ENCODE results near the gene EZR.
"Not testable (repeated sequence)": the region's sequence is repeated elsewhere in the genome, so short reads cannot be mapped to it uniquely, and the experiment has no call there.

EZR gene

DNA sequence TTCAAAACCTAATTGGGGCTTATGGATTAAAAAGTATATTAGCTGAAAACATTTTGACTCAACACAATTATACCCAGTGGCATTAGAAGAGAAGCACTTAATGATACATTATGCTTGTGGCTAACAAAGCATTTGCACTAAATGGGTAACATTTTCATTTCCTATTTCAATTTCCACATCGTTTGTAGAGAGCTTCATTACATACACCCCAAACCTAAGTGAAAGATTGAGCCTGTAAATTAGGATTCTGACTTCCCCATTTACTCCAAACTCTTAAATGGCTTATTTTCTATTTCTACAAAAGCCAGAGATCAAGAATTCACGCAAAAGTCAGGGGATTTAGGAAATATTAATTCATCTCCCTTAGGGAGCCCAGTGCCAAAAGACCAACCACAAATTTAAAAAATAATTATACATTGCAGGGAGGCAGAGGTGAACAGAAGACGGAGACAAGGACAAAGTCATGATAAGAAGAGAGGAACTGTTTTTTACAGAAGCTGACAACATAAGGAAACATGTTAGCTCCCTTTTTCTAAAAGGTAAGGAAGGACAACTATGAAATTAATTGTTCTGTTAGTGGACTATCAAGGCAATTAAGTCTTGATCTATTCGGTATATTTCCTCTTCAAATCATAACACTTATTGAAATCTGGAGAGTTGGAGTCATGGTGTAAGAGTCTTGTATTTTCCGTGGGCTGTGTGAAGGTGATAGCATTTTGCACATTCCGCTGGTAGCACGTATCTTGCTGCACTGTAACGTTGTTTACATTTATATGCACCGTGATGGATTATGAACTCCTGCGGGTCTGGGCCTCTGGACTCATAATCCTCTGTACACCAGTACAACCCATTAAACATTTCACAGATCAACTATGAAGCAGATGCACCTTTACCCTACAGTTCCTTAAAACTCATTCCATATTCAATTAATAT is 24.8 kb upstream of the EZR start:
- DNase-seq (ENCODE audit: low read depth in 2 of 2) = no peak

GRCh38 chr6:158841358-158841757 is 22.2 kb upstream of the EZR start:
- DNase-seq (ENCODE audit: low read depth in 2 of 2) = no peak

- no peak for DNase-seq (ENCODE audit: low read depth in 2 of 2)
Measured at GRCh38 chr6:158840465-158840864, 21.3 kb upstream of the EZR start.

GRCh38 chr6:158839796-158840195 is 20.6 kb upstream of the EZR start:
- no peak for DNase-seq (ENCODE audit: low read depth in 2 of 2)

- not testable (repeated sequence) for DNase-seq (ENCODE audit: low read depth in 2 of 2)
Measured at GRCh38 chr6:158838790-158839189, 19.6 kb upstream of the EZR start.

DNA sequence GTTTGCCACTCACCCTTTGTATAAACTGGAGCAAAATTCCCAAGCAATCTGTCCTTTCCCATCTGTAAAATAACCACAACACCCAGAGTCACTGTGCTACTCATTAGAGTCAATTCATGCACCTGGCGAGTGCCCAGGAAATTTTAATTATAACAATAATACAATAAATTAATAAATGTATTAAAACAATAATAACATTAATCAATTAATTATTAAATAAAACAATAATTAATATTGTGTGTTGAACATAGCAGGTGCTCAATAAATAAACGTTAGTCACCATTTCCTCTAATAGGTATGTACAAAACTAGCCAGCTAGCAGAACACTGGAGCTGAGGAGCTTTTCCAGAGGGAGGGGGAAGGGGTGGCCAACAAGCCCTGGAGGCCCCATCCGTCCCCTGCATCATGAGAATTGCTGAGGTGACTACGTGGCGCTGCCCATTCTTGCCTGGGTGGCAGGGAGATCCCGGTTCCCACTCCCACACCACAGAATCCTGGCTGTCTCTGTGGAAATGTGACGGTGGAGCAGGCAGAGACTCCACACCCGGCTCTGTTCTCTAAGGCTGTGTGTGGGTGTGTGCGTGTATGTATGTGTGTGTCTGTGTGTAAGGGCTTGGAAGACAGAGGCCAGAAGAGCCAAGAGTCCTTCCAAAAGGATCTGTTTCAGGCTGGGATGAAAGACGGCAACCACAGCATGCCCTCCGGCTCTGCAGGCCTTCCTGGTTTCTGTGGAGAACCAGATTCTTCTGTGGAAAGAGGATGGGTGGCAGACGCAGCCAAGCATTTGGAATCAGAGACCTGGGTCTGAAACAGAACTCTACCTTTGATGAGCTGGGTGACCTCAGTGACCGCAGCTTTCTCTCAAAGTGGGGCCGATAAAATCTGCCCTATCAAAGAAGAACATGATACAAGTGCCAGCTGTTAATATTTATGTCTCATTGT is 18.8 kb upstream of the EZR start:
- no peak for DNase-seq (ENCODE audit: low read depth in 2 of 2)

DNA sequence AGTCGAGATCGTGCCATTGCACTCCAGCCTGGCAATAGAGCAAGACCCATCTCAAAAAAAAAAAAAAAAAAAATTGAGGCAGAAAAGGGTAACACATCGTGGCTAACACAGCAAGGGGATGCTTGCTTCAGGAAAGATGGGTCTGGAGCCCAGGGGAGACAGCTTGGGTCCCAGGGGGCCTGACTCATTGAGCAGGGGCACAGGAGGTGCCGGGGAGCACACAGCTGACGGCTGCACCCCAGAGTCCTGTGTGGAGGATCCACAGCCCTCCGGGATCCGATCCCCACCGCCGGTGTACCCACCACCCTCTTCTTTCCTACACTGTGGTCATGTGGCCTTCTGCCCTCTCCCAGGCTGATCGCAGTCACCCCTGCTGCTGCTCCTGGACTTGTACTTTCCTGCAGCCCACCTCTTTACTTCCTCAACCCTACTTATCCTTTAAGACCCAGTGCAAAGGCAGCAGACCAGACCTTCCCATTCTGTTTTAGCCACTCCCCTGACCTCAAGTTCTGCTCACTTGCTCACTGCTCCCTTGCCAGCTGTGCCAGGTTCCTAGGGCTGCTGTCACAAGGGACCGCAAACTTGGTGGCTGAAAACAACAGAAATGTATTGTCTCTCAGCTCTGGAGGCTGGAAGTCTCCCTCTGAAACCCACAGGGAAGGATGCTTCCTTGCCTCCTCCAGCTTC is 17.6 kb upstream of the EZR start:
- no peak for DNase-seq (ENCODE audit: low read depth in 2 of 2)

DNA sequence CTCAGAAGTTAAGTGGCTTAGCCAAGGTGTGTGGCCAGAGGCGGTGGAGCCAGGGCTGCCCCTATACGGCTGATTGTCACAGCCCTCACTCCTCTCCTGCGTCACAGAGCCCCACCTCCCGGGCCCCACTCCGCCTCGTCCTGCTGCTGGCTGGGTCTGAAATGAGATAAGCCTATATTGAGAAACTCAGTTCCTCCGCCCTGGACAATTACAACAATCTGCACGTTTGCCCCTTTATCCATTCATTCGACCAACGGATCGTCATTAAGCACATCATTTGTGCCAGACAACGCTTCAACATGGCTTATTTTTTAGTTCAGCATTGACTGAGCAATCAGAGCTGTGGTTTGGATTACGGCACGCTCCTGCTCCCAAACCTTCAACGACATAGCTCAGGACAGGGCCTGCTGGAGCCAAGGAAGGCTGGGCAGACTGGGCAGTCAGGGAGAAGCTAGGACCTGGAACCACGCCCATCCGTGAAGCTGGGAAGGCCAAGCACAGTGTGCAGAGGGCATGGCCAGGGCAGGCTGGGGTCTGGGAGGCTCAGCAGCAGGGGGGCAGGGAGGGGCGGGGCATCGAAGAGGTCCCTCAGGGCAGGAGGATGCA is 16.6 kb upstream of the EZR start:
- no peak for DNase-seq (ENCODE audit: low read depth in 2 of 2)

DNA sequence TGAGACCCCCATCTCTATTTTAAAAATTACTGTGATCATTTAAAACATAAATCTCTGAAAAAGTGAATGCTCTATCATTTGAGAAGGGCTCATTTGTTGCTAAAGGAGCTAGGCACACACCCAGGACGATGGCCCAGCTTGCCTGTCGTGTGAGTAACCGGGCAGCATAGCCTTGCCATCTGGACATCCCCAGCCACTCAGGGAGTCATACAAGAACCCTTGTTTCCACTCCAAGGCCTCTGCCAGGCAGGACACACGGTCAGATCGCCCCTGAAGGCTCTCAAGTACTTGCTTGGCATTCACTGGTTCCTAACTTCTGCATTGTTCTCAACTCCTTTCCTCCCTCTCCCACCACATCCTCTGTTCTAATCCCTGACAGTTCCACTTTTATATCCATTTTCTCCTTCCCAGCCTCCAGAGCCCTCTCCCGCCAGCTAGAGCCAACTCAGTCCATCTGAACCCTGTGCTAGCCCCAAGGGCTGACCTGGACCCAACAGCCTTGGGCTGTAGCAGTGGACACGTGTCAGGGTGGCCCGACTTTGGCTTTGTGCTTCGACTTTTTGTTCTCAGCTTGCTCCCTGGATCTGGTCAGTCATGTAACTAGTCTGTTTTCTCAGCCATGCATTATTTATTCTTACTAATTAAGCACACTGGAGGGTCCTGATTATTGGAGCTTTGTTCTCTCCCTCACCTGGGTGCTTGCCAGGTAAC is 15.7 kb upstream of the EZR start:
- DNase-seq (ENCODE audit: low read depth in 2 of 2) = no peak

- not testable (repeated sequence) for DNase-seq (ENCODE audit: low read depth in 2 of 2)
Measured at GRCh38 chr6:158832807-158833206, 13.6 kb upstream of the EZR start.

DNA sequence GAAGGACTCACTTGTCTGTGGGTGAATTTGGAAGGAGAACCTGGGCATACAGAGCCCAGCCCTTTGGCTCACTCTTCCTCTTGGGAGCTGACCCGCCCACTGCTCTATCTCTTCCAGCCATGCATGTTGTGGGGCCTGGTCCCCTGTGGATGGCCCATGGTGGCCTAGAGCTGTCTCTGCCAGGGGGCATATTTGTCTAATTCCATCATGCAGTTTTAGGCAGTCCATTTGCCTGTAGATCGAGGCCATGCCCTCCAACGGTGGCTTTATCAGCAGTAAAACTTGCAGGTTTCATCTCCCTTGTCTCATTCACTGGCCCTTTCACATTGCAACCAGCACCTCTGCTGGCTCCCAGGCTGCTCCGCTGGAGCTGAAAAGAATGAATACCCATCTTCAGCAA is 12.9 kb upstream of the EZR start:
- no peak for DNase-seq (ENCODE audit: low read depth in 2 of 2)

- DNase-seq (ENCODE audit: low read depth in 2 of 2) = no peak
Measured at GRCh38 chr6:158831571-158831970, 12.4 kb upstream of the EZR start.

- DNase-seq (ENCODE audit: low read depth in 2 of 2) = no peak
Measured at GRCh38 chr6:158830736-158831135, 11.6 kb upstream of the EZR start.

DNA sequence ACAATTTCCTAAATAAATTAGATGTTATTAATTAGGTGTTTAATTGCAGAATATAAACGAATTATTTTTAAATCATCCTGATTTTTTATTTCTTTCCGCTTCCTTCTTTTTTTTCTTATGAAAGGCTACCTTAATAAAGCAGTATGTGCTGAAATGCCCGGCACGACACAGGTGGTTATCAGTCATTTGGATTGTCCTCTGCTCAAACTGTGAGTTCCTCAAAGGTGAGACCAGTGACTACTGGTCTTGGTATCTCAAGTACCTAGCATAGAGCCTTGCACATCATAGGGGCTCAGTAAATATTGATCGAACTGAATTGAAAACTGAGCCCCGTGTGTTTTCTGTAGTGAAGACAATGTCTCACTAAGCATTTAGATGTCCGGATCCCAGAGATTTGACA is 9.6 kb upstream of the EZR start:
- no peak for DNase-seq (ENCODE audit: low read depth in 2 of 2)

- DNase-seq (ENCODE audit: low read depth in 2 of 2) = no peak
Measured at GRCh38 chr6:158826819-158827501, 7.8 kb upstream of the EZR start.

- DNase-seq (ENCODE audit: low read depth in 2 of 2) = no peak
Measured at GRCh38 chr6:158825951-158826306, 6.8 kb upstream of the EZR start.

DNA sequence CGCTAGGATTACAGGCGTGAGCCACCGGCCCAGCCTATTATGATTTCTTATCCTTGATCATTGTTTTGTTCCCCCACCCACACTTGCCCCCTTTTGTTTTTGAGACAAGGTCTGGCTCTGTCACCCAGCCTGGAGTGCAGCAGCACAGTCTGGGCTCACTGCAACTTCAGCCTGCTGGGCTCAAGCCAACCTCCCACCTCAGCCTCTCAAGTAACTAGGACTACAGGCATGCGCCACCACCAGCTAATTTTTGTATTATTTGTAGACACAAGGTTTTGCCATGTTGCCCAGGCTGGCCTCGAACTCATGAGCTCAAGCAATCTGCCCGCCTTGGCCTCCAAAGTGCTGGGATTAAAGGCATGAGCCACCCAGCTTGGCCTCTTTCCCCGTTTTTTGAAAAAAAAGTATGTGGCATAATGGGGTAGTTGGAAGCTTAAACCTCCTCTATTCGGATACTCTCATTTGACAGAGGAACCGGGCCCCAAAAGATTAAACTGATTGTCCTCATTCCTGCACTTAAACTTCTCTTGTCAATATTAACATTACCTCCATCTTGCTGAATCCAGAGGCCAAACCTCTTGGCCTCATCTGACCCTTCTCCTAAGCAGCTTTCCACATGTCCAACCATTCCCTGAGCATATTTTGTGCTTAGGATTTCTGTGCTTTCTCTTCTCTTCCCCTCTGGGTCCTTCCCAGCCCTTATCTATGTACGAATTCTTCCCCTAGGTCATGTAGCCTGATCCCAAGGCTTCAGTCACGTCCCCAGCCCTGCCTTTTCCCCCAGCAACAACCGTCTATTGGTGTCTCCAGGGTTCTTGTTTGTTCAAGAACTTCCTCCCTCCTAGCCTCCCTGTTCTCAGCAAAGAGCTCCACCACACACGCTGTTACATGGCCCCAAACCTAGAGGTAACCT is 6.1 kb upstream of the EZR start:
- no peak for DNase-seq (ENCODE audit: low read depth in 2 of 2)

DNA sequence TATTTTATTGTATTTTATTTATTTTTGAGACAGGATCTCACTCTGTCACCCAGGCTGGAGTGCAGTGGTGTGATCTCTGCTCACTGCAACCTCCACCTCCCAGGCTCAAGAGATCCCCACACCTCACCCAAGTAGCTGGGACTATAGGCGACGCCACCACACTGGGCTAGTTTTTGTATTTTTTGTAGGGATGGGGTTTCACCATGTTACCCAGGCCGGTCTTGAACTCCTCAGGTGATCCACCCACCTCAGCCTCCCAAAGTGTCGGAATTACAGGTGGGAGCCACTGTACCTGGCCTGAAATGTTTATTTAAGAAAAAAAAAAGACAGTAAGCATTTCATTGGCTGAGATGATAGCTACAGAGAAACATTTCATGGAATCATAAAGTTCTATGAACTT is 4.4 kb upstream of the EZR start:
- not testable (repeated sequence) for DNase-seq (ENCODE audit: low read depth in 2 of 2)

DNA sequence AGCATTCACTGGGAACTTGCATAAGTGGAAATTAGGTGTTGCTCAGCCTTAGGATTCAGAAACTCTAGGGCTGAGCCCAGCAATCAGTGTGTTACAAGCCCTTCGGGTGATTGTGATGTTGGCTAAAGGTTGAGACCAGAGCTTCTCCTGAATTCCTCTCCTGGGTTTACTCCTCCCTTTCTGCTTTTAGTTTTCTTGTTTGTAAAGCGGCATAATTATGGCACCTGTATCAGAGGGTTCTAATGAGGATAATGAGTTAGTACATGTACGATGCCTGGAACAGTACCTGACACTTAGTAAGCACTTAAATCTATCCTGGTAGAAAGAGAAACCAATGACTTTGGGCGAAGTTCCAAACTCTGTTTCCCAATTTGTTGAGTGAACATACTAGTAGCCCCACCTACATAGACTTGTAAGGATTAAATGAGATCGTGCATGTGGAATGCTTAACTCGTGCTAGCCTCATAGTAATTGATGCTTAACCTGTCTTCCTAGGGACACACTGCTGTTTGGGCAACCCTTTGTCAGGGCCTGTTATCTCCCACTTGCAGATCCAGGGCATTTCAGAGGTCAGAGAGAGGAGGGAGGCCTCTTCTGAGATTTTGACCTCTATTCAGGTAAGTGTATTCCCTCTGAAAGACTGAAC is 932 bp upstream of the EZR start:
- DNase-seq (ENCODE audit: low read depth in 2 of 2) = no peak

All from stimulated activated CD8-positive, alpha-beta memory T cell treated with anti-CD3 and anti-CD28 coated beads, Interleukin-2, amount 100 ng/mL, for 48 hours (primary cell).